Testis (tissue), 3 donors: Measurements from ENCODE around the gene ANO4. TPM values are rescaled to one million over a fixed set of nuclear protein-coding genes. Genes with fewer than 3 reads are reported as not detected.

ENCODE experiments used
- DNase-seq: peaks from one replicate; pipeline ENCODE4 v3.0.0-alpha.2; 2019
- H3K27ac ChIP-seq, 2 donors: fragments of 200-600 bp; sonication (generic); one replicate each; pipeline ENCODE4 v1.5.1; 2019
- H3K27me3 ChIP-seq: fragments of 200-600 bp; sonication (generic); one replicate; pipeline ENCODE4 v1.5.1; 2019
- H3K36me3 ChIP-seq: fragments of 200-600 bp; sonication (generic); one replicate; pipeline ENCODE4 v1.5.1; 2017; ENCODE audit warnings: low read depth; ENCODE audit errors: missing control alignments
- H3K4me1 ChIP-seq: fragments of 200-600 bp; sonication (generic); one replicate; pipeline ENCODE4 v1.5.1; 2019
- H3K4me3 ChIP-seq, 2 donors: fragments of 200-600 bp; sonication (generic); one replicate each; pipeline ENCODE4 v1.5.1; 2017 to 2019
- H3K9me3 ChIP-seq: fragments of 200-600 bp; sonication (generic); one replicate; pipeline ENCODE4 v1.5.1; 2017
- CTCF ChIP-seq, 3 experiments: fragments of 450-650 bp in 2 of 3; fragments of 200-600 bp in 1 of 3; sonication (generic) in 1 of 3; IDR thresholded peaks; one replicate each; pipeline ENCODE4 v1.5.1; 2016 to 2019; ENCODE audit warnings: antibody characterized with exemption in 3 of 3, mild to moderate bottlenecking in 2 of 3, moderate library complexity in 1 of 3
- POLR2A ChIP-seq: fragments of 450-650 bp; IDR thresholded peaks from one replicate; pipeline ENCODE4 v1.6.1; 2017; ENCODE audit warnings: antibody characterized with exemption, mild to moderate bottlenecking, moderate library complexity
- WGBS, 2 donors: methylation state at CpG; one replicate each; pipeline ENCODE4 v1.1.5; 2018; 5-methylcytosine and 5-hydroxymethylcytosine counted together
- intact Hi-C: fragments of 100-400 bp; cut with DNase I; formaldehyde crosslinking; loops from one replicate; pipeline ENCODE4 v1.15.1; 2023; ENCODE audit warnings: low total_unique reads
- polyA plus RNA-seq: library from polyadenylated mRNA; stranded (reverse); fragments of 350-450 nt; fragmentation: Illumina TruSeq; extraction: RNeasy Lipid Tissue Mini Kit (QIAGEN cat#74804); gene quantifications from one replicate; pipeline ENCODE4 v1.2.3, GENCODE V29; 2014; ENCODE audit warnings: low read depth, low replicate concordance; ENCODE audit not compliant: insufficient read depth
- total RNA-seq, 2 donors: library from RNA; depleted of rRNA; stranded (reverse); fragments of >200 nt; gene quantifications; one replicate each; pipeline ENCODE4 v1.2.3, GENCODE V29; 2016

The ANO4 gene
- total and polyA plus RNA-seq, 3 donors from 2014 or later: 2.4 to 13.0 (median 9.5) TPM

DNA sequence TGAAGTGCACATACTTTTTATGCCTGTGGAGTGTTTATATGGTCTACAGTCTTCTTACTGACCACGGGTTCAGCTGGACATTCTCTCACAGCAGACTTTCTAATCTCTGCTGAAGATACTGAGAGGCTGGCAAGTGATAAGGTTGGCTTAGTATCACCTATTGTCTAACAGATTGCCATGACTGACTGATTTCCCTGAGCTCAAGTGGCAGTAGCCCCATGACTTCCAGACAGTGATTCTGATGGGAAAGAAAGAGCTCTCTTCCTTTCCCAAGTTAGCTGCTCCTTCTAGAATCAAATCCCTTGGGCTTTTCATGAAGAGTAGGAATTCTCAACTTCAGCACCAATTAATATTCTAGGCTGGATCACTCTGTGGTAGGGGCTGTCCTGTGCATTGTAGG, 141.4 kb downstream of the ANO4 start:
- DNase-seq: no peak
- Histone ChIP-seq H3K4me1 (no peaks in the 10 kb centered on the region), H3K27me3 (no peaks in the 10 kb centered on the region), H3K27ac (no peak overlapping the region), H3K36me3 (no peaks in the 10 kb centered on the region), H3K4me3 (no peak overlapping the region), H3K9me3 (no peaks in the 10 kb centered on the region)
- TF ChIP-seq CTCF (IDR thresholded peaks at IDR 0.05) (no peak), POLR2A (no peak)
- intact Hi-C loops: no loop called here
- 66 to 95% methylated on average over 1 of the region's 1 CpG for WGBS, 2 donors

DNA sequence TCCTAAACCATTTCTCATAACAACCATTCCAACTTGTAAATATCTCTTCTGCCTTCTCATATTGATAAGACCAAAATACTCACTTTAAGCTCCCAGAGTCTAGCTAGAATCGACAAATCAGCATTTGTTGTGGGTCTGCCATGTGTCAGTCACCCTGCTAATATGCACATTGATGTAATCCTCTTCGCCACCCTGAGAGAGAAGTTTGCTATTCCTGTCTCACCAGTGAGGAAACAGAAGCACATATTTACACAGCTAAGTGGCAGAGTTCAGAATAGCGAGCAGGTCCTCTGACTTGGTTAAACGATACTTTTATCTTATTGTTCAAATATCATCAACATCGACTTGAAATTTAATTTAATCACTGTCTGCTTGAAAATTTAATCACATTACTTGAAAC, 142.1 kb downstream of the ANO4 start:
- WGBS, 2 donors: 84 to 93% methylated on average over 5 of the region's 5 CpGs
- Histone ChIP-seq H3K4me1 (no peaks in the 10 kb centered on the region), H3K36me3 (no peaks in the 10 kb centered on the region), H3K27ac (no peak overlapping the region), H3K27me3 (no peaks in the 10 kb centered on the region), H3K4me3 (no peak overlapping the region), H3K9me3 (no peaks in the 10 kb centered on the region)
- TF ChIP-seq POLR2A (no peak), CTCF (IDR thresholded peaks at IDR 0.05) (no peak)
- no peak for DNase-seq
- intact Hi-C loops: no loop called here

DNA sequence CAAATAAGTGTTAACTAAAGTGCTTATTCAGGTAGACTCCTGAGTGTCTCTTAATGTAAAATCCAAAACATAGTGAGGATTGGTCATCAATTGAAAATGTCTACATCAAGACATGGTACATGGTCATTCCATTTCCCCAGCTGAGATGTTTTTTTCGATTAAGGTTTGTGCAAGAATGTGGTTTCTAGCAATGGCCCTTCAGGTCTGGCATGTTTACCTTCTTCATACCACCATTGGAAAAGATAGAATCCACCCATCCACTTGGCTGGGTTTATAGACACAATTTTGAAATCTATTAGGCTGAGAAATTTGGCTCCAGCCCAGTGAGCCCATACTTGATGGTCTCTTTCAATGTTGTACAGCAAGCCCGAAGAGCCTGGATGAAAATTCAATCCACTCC, 145.9 kb downstream of the ANO4 start:
- no peaks in the 10 kb centered on the region for H3K4me1 ChIP-seq
- no peak for DNase-seq
- TF ChIP-seq POLR2A (no peak), CTCF (IDR thresholded peaks at IDR 0.05) (no peak)
- no peak overlapping the region for H3K4me3 ChIP-seq
- no peaks in the 10 kb centered on the region for H3K36me3 ChIP-seq
- H3K27me3 ChIP-seq: no peaks in the 10 kb centered on the region
- intact Hi-C loops: no loop called here
- no peaks in the 10 kb centered on the region for H3K9me3 ChIP-seq
- no peak overlapping the region for H3K27ac ChIP-seq
- 90 to 97% methylated on average over 2 of the region's 2 CpGs for WGBS, 2 donors

DNA sequence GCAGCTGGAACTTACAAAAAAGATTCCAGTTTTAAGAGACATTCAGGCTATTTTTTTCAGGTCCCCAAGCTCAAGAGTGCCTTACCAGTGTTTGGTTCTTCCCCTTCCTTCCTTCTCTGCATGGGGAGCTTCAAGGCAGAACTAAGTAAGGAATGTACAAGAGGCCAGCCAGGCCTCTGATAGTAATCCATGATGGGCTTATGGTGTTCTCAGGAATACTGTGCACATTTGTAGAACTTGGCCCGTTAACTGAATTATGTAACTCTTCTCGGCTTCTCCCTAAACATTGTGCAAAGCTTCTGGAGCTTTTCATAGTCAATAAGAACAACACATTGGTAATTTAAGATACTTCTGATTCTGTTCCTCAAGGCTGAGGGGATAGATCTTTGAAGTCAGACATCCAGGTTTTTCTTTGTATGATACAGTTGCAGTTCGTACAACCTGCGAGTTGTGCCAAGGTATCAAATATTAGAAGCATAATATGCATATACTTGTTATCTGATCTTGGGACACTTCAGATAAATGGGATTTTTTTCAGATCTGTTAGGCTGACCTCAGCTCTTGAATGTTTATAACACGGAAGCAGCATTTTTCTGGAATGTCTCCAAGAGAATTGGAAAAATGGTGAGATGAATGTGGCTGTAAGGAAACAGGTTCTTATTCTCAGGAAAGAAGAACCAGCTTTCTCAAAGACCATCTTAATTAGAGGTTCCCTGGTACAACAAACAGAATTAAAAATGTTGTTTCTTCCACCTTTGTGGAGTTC, 148.6 kb downstream of the ANO4 start:
- H3K27me3 ChIP-seq: no peaks in the 10 kb centered on the region
- intact Hi-C loops: no loop called here
- DNase-seq: no peak
- H3K4me3 ChIP-seq: no peak overlapping the region
- no peak overlapping the region for H3K27ac ChIP-seq
- no peak for TF ChIP-seq CTCF (IDR thresholded peaks at IDR 0.05)
- no peak for TF ChIP-seq POLR2A
- WGBS, 2 donors: 56 to 71% methylated on average over 5 of the region's 5 CpGs
- no peaks in the 10 kb centered on the region for H3K36me3 ChIP-seq
- no peaks in the 10 kb centered on the region for H3K9me3 ChIP-seq
- H3K4me1 ChIP-seq: no peaks in the 10 kb centered on the region

- H3K4me1 ChIP-seq: peaks cover 3% of the 10 kb centered on the region
- no peaks in the 10 kb centered on the region for H3K9me3 ChIP-seq
- no peaks in the 10 kb centered on the region for H3K36me3 ChIP-seq
- 93 to 100% methylated on average over 1 of the region's 1 CpG for WGBS, 2 donors
- intact Hi-C loops: no loop called here
- TF ChIP-seq POLR2A (no peak), CTCF (IDR thresholded peaks at IDR 0.05) (no peak)
- DNase-seq: no peak
- H3K27ac ChIP-seq: no peak overlapping the region
- no peak overlapping the region for H3K4me3 ChIP-seq
- H3K27me3 ChIP-seq: no peaks in the 10 kb centered on the region
These were observed 157.2 kb downstream of the ANO4 start for GRCh38 chr12:100951756-100952155.
